GM19324 (cell line): Measurements from ENCODE around the gene SERBP1.

Source experiments
- ATAC-seq: cut with Tn5 transposase; IDR thresholded peaks from one replicate; pipeline ENCODE4 v1.9.1; 2021; ENCODE audit warnings: mild to moderate bottlenecking, moderate library complexity; ENCODE audit not compliant: unreplicated experiment, low FRiP score

The SERBP1 gene

GRCh38 chr1:67371043-67371442 lies 59.2 kb downstream of the SERBP1 start:
- no peak for ATAC-seq

DNA sequence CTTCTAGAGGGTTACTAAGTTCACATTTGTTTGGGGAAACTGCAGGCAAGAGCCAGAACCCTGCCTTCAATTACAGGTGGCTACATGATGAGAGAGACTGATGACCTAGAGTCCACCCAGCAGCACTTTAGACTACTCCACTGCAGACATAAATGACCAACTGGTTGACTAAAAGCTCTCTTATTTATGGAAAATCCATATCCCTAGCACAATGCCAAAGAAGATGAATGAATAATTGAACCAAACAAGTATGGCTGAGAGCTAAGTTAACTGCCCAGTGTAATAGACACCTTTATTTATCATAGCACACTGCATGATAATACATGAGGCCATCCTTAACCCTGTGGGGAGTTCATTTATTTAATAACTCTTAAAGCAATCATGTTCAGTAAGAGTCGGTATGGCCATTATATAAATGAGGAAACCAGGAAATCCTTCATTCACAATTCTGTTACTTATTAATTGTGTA lies 62.1 kb downstream of the SERBP1 start:
- ATAC-seq = no peak

- no peak for ATAC-seq
Observed at GRCh38 chr1:67367370-67368045, 62.7 kb downstream of the SERBP1 start.

DNA sequence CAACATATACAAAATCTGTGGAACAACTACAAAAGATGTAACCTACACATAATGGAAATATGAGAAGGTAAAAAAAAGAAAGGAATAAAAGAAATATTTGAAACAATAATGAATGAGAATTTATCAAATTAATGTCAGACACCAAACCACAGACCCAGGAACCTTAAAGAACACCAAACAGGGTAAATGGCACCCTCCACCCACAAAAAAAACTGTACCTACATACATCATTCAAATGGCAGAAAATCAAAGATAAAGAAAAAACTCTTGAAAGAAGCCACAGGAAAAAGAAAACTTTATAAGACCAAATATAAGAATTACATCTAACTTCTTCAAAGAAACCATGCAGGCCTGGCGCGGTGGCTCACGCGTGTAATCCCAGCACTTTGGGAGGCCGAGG lies 68.6 kb downstream of the SERBP1 start:
- no peak for ATAC-seq

DNA sequence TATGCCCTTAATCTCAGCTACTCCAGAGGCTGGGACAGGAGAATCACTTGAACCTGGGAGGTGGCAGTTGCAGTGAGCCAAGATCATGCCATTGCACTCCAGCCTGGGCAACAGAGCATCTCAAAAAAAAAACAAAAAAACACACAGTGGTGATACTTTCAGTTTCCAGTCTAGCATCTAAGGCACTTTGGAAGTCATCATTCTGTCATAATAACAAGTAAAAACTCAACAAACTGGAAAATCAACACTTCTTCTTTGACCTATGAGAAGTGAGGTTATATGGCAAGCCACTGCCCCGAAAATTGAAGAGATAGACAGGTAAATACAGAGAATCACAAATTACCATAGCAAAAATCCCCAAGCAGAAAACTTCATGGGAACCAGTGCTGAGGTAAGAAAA lies 70.6 kb downstream of the SERBP1 start:
- ATAC-seq = no peak
